G401 (cell line): ENCODE results near the gene GRB10. TPM values are rescaled to one million over a fixed set of nuclear protein-coding genes. Genes with fewer than 3 reads are reported as not detected.

Experiments
- DNase-seq: peaks from one replicate; pipeline ENCODE4 v3.0.0-alpha.2; 2015; ENCODE audit warnings: low spot score
- in situ Hi-C: cut with HindIII; loops from 2 replicates; pipeline ENCODE4 v1.10.0; 2016; ENCODE audit warnings: low sequenced_read_pairs, mixed read lengths
- total RNA-seq: library from RNA; depleted of rRNA; stranded (reverse); fragments of >200 nt; shearing (Covaris generic); gene quantifications from 2 replicates; pipeline ENCODE4 v1.2.3, GENCODE V29; 2014

Gene GRB10
- total RNA-seq, 1 experiment from 2014 or later: not detected

GRCh38 chr7:50710441-50711154 is 72.1 kb downstream of the GRB10 start:
- DNase-seq: peak; percentile 88
- in situ Hi-C loops: no loop called here

GRCh38 chr7:50709151-50709550 is 73.5 kb downstream of the GRB10 start:
- no peak for DNase-seq
- in situ Hi-C loops: no loop called here

- in situ Hi-C loops: no loop called here
- no peak for DNase-seq
Observed at GRCh38 chr7:50707236-50708006, 75.3 kb downstream of the GRB10 start.

- in situ Hi-C loops: no loop called here
- no peak for DNase-seq
Observed at GRCh38 chr7:50706469-50706937, 76.2 kb downstream of the GRB10 start.

- in situ Hi-C loops: no loop called here
- DNase-seq: peak; percentile 53
Observed at GRCh38 chr7:50704844-50705243, 77.9 kb downstream of the GRB10 start.

GRCh38 chr7:50703654-50704053 is 79.0 kb downstream of the GRB10 start:
- peak; percentile 37 for DNase-seq
- in situ Hi-C loops: no loop called here

- no peak for DNase-seq
- in situ Hi-C loops: no loop called here
Observed at GRCh38 chr7:50699143-50699542, 83.6 kb downstream of the GRB10 start.

GRCh38 chr7:50697748-50698147 is 84.9 kb downstream of the GRB10 start:
- DNase-seq: no peak
- in situ Hi-C loops: no loop called here

GRCh38 chr7:50696810-50697582 is 85.7 kb downstream of the GRB10 start:
- in situ Hi-C loops: no loop called here
- DNase-seq: no peak

- no peak for DNase-seq
- in situ Hi-C loops: no loop called here
Observed at GRCh38 chr7:50695026-50695425, 87.7 kb downstream of the GRB10 start.

GRCh38 chr7:50693455-50694130 is 89.1 kb downstream of the GRB10 start:
- no peak for DNase-seq
- in situ Hi-C loops: no loop called here

GRCh38 chr7:50690541-50691011 is 92.1 kb downstream of the GRB10 start:
- in situ Hi-C loops: no loop called here
- no peak for DNase-seq

- no peak for DNase-seq
- in situ Hi-C loops: no loop called here
Observed at GRCh38 chr7:50688226-50688590, 94.5 kb downstream of the GRB10 start.

- in situ Hi-C loops: no loop called here
- DNase-seq: peak; percentile 95
Observed at GRCh38 chr7:50687575-50688225, 95.0 kb downstream of the GRB10 start.

GRCh38 chr7:50687096-50687495 is 95.6 kb downstream of the GRB10 start:
- in situ Hi-C loops: no loop called here
- peak; percentile 71 for DNase-seq

GRCh38 chr7:50685135-50686065 is 97.3 kb downstream of the GRB10 start:
- in situ Hi-C loops: no loop called here
- peak; percentile 60 for DNase-seq

- in situ Hi-C loops: no loop called here
- DNase-seq: no peak
Observed at GRCh38 chr7:50684713-50685075, 98.0 kb downstream of the GRB10 start.
